Measurements from ENCODE around the gene TRAPPC12.
"Not testable (repeated sequence)": the region's sequence is repeated elsewhere in the genome, so short reads cannot be mapped to it uniquely, and the experiment has no call there.

Gene TRAPPC12

GRCh38 chr2:3445891-3446290 is 66.4 kb downstream of the TRAPPC12 start:
- H3K9me2 ChIP-seq (replicated peaks; ENCODE audit: control insufficient read depth, low read length) = no peaks in the 10 kb centered on the region
- peaks cover 2% of the 10 kb centered on the region; the same call in 1 of the 2 replicates for H3K79me2 ChIP-seq (ENCODE audit: control insufficient read depth, low read length)
- no peak overlapping the region for H3K4me2 ChIP-seq (ENCODE audit: low read length)
- H3K27me3 ChIP-seq (ENCODE audit: control insufficient read depth, low read length) = no peaks in the 10 kb centered on the region
- no peaks in the 10 kb centered on the region for H3K9me3 ChIP-seq (ENCODE audit: control insufficient read depth, insufficient read depth, low read length)
- TF ChIP-seq CTCF (IDR thresholded peaks at IDR 0.05; ENCODE audit: low read depth, low read length, poor library complexity, severe bottlenecking) = no peak
- TF ChIP-seq EZH2phosphoT487 (IDR thresholded peaks at IDR 0.05; ENCODE audit: borderline replicate concordance, low read length) = no peak
- H4K20me1 ChIP-seq (ENCODE audit: control insufficient read depth, insufficient read depth, low read depth, low read length) = no peaks in the 10 kb centered on the region
- H3F3A ChIP-seq (ENCODE audit: control insufficient read depth, insufficient read depth) = no peaks in the 10 kb centered on the region
- no peak overlapping the region for H3K4me3 ChIP-seq (ENCODE audit: low read length)
- H3K4me1 ChIP-seq (ENCODE audit: control insufficient read depth, low read length) = no peaks in the 10 kb centered on the region
- H3K27ac ChIP-seq (ENCODE audit: low read depth, low read length) = no peak overlapping the region
- peaks cover 42% of the 10 kb centered on the region for H3K36me3 ChIP-seq (ENCODE audit: control insufficient read depth, low read length)

- Histone ChIP-seq H3F3A (ENCODE audit: control insufficient read depth, insufficient read depth) (no peaks in the 10 kb centered on the region), H3K4me1 (ENCODE audit: control insufficient read depth, low read length) (no peaks in the 10 kb centered on the region), H3K27me3 (ENCODE audit: control insufficient read depth, low read length) (no peaks in the 10 kb centered on the region), H4K20me1 (ENCODE audit: control insufficient read depth, insufficient read depth, low read depth, low read length) (no peaks in the 10 kb centered on the region), H3K9me3 (ENCODE audit: control insufficient read depth, insufficient read depth, low read length) (no peaks in the 10 kb centered on the region), H3K36me3 (ENCODE audit: control insufficient read depth, low read length) (peaks cover 42% of the 10 kb centered on the region), H3K4me2 (ENCODE audit: low read length) (no peak overlapping the region), H3K4me3 (ENCODE audit: low read length) (no peak overlapping the region), H3K9me2 (replicated peaks; ENCODE audit: control insufficient read depth, low read length) (no peaks in the 10 kb centered on the region), H3K27ac (ENCODE audit: low read depth, low read length) (no peak overlapping the region), H3K79me2 (ENCODE audit: control insufficient read depth, low read length) (no peaks in the 10 kb centered on the region)
- TF ChIP-seq CTCF (IDR thresholded peaks at IDR 0.05; ENCODE audit: low read depth, low read length, poor library complexity, severe bottlenecking) = no peak
- TF ChIP-seq EZH2phosphoT487 (IDR thresholded peaks at IDR 0.05; ENCODE audit: borderline replicate concordance, low read length) = no peak
Observed at GRCh38 chr2:3446381-3446780, 66.9 kb downstream of the TRAPPC12 start.

GRCh38 chr2:3447186-3447585 is 67.7 kb downstream of the TRAPPC12 start:
- H3K9me3 ChIP-seq (ENCODE audit: control insufficient read depth, insufficient read depth, low read length); H3F3A ChIP-seq (ENCODE audit: control insufficient read depth, insufficient read depth); H3K9me2 ChIP-seq (replicated peaks; ENCODE audit: control insufficient read depth, low read length); H3K4me2 ChIP-seq (ENCODE audit: low read length); H3K4me3 ChIP-seq (ENCODE audit: low read length); H3K79me2 ChIP-seq (ENCODE audit: control insufficient read depth, low read length); H3K4me1 ChIP-seq (ENCODE audit: control insufficient read depth, low read length); H3K27ac ChIP-seq (ENCODE audit: low read depth, low read length); H4K20me1 ChIP-seq (ENCODE audit: control insufficient read depth, insufficient read depth, low read depth, low read length); H3K27me3 ChIP-seq (ENCODE audit: control insufficient read depth, low read length): not testable (repeated sequence)
- H3K36me3 ChIP-seq (ENCODE audit: control insufficient read depth, low read length) = peaks cover 36% of the 10 kb centered on the region

- H3K27ac ChIP-seq (ENCODE audit: low read depth, low read length) = no peak overlapping the region
- H3K4me2 ChIP-seq (ENCODE audit: low read length) = no peak overlapping the region
- no peaks in the 10 kb centered on the region for H3K9me2 ChIP-seq (replicated peaks; ENCODE audit: control insufficient read depth, low read length)
- no peak for TF ChIP-seq EZH2phosphoT487 (IDR thresholded peaks at IDR 0.05; ENCODE audit: borderline replicate concordance, low read length)
- TF ChIP-seq CTCF (IDR thresholded peaks at IDR 0.05; ENCODE audit: low read depth, low read length, poor library complexity, severe bottlenecking) = no peak
- H3K27me3 ChIP-seq (ENCODE audit: control insufficient read depth, low read length) = no peaks in the 10 kb centered on the region
- H4K20me1 ChIP-seq (ENCODE audit: control insufficient read depth, insufficient read depth, low read depth, low read length) = no peaks in the 10 kb centered on the region
- H3F3A ChIP-seq (ENCODE audit: control insufficient read depth, insufficient read depth) = no peaks in the 10 kb centered on the region
- H3K4me1 ChIP-seq (ENCODE audit: control insufficient read depth, low read length) = no peaks in the 10 kb centered on the region
- H3K79me2 ChIP-seq (ENCODE audit: control insufficient read depth, low read length) = no peaks in the 10 kb centered on the region
- H3K36me3 ChIP-seq (ENCODE audit: control insufficient read depth, low read length) = peaks cover 35% of the 10 kb centered on the region
- H3K9me3 ChIP-seq (ENCODE audit: control insufficient read depth, insufficient read depth, low read length) = no peaks in the 10 kb centered on the region
- H3K4me3 ChIP-seq (ENCODE audit: low read length) = no peak overlapping the region
Observed at GRCh38 chr2:3447789-3448317, 68.4 kb downstream of the TRAPPC12 start.

GRCh38 chr2:3448441-3448911 is 69.0 kb downstream of the TRAPPC12 start:
- not testable (repeated sequence) for H4K20me1 ChIP-seq (ENCODE audit: control insufficient read depth, insufficient read depth, low read depth, low read length); H3K4me1 ChIP-seq (ENCODE audit: control insufficient read depth, low read length); H3K9me2 ChIP-seq (replicated peaks; ENCODE audit: control insufficient read depth, low read length); H3K4me2 ChIP-seq (ENCODE audit: low read length); H3F3A ChIP-seq (ENCODE audit: control insufficient read depth, insufficient read depth); H3K27ac ChIP-seq (ENCODE audit: low read depth, low read length); H3K27me3 ChIP-seq (ENCODE audit: control insufficient read depth, low read length); H3K4me3 ChIP-seq (ENCODE audit: low read length); H3K9me3 ChIP-seq (ENCODE audit: control insufficient read depth, insufficient read depth, low read length); H3K79me2 ChIP-seq (ENCODE audit: control insufficient read depth, low read length)
- H3K36me3 ChIP-seq (ENCODE audit: control insufficient read depth, low read length) = peaks cover 35% of the 10 kb centered on the region
